Lower leg skin (tissue), 3 donors: ENCODE data around the gene SCRN2.

Experiments
- POLR2A ChIP-seq, 2 donors: fragments of 450-650 bp; IDR thresholded peaks; one replicate each; pipeline ENCODE4 v1.6.1; 2016 to 2017; ENCODE audit warnings: antibody characterized with exemption in 2 of 2, mild to moderate bottlenecking in 1 of 2, moderate library complexity in 1 of 2
- TF ChIP-seq, protein P1 (sequence below), 3 donors: fragments of 450-650 bp; IDR thresholded peaks; one replicate each; pipeline ENCODE4 v1.5.1; 2016; ENCODE audit warnings: antibody characterized with exemption in 3 of 3, mild to moderate bottlenecking in 3 of 3, moderate library complexity in 2 of 3

DNA sequence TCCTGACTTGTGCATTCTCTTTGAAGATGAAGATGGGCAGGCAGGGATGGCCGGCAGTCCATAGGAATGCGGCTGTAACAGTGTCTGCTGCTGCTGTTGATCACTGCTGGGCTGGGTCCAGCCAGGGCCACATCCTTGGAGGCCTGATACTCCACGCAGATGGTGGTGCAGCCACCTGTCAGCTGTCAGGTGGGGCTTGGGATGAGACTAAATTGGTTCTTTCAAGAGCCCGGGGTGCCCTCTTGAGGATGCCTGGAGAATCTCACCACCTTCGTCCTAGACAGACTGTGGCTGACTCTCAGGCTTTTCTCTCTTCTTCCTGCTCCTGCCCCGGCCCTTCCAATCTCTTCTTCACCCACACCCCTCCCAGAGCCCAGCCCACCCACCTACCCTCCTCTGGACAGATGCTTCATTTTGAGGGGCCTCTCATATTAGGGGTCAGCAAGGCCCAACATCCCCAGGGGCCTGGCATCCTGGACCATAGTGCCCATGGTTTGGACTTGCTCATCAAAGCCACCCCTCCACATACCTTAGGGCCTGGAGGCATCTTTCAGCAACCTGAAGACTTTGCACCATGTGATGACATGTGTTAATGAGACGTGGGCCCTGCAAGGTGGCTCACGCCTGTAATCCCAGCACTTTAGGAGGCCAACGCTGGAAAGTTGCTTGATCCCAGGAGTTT lies 38.6 kb downstream of the SCRN2 start:
- TF ChIP-seq POLR2A (IDR thresholded peaks at IDR 0.05) = no peak
- TF ChIP-seq, protein P1, sequence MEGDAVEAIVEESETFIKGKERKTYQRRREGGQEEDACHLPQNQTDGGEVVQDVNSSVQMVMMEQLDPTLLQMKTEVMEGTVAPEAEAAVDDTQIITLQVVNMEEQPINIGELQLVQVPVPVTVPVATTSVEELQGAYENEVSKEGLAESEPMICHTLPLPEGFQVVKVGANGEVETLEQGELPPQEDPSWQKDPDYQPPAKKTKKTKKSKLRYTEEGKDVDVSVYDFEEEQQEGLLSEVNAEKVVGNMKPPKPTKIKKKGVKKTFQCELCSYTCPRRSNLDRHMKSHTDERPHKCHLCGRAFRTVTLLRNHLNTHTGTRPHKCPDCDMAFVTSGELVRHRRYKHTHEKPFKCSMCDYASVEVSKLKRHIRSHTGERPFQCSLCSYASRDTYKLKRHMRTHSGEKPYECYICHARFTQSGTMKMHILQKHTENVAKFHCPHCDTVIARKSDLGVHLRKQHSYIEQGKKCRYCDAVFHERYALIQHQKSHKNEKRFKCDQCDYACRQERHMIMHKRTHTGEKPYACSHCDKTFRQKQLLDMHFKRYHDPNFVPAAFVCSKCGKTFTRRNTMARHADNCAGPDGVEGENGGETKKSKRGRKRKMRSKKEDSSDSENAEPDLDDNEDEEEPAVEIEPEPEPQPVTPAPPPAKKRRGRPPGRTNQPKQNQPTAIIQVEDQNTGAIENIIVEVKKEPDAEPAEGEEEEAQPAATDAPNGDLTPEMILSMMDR (IDR thresholded peaks at IDR 0.05) = no peak
